HepG2 (cell line): Measurements from ENCODE around the gene WTAP. TPM values are rescaled to one million over a fixed set of nuclear protein-coding genes. Genes with fewer than 3 reads are reported as not detected.

Experiments
- ATAC-seq: fragments of 200-7000 bp; cut with Tn5 transposase; 3 replicates; pipeline ENCODE4 v1.9.1; 2020; ENCODE audit warnings: mild to moderate bottlenecking, moderate library complexity
- BruUV-seq: library from RNA; stranded (reverse); fragments of 400-500 nt; replicated peaks from 2 replicates; lab custom pipeline; 2021; lab: Mats Ljungman, UMichigan
- CTCF ChIA-PET: fragments of 300-600 bp; formaldehyde crosslinking; extraction: SDS; loops from one replicate; lab custom pipeline; 2021; ENCODE audit warnings: low total read pairs, inconsistent platforms, low intra/inter-chr PET ratio; lab: Yijun Ruan, JAX
- POLR2A ChIA-PET: fragments of 350-600 bp; sonication (Branson Sonifier 250); formaldehyde crosslinking; loops from one replicate; lab custom pipeline; 2020; ENCODE audit warnings: antibody characterized with exemption, inconsistent platforms; lab: Yijun Ruan, JAX
- DNase-seq: peaks from one replicate; pipeline ENCODE4 v3.0.0-alpha.2; 2015; ENCODE audit warnings: low spot score
- FAIRE-seq: peaks from 3 replicates; lab custom pipeline; 2011; peaks lifted over from hg19 to GRCh38; lab: Jason Lieb, UNC
- H2AFZ ChIP-seq: one replicate; pipeline ENCODE4 v1.6.1; 2011; ENCODE audit warnings: low read length, inconsistent platforms
- H3K27ac ChIP-seq: fragments of 300-600 bp; 3 replicates; pipeline ENCODE4 v1.8.0; 2011; ENCODE audit warnings: mixed run types, mild to moderate bottlenecking, mixed read lengths, low read length, inconsistent platforms; ENCODE audit not compliant: insufficient read depth; ENCODE audit errors: extremely low read length
- H3K27me3 ChIP-seq, 2 experiments: fragments of 200-600 bp in 1 of 2; 2 replicates in 1 of 2; 3 replicates in 1 of 2; pipeline versions ENCODE4 v1.6.0 to v1.8.0; 2011; ENCODE audit warnings: low read length in 2 of 2, mild to moderate bottlenecking in 2 of 2, moderate library complexity in 2 of 2, inconsistent platforms in 1 of 2; ENCODE audit not compliant: insufficient read depth in 2 of 2, control insufficient read depth in 1 of 2
- H3K36me3 ChIP-seq, 2 experiments: fragments of 200-600 bp in 1 of 2; replicated peaks in 1 of 2; 2 replicates in 1 of 2; 3 replicates in 1 of 2; pipeline versions ENCODE4 v1.5.1 to v1.8.0; 2011; ENCODE audit warnings: low read length in 2 of 2, inconsistent platforms in 1 of 2; ENCODE audit not compliant: insufficient read depth in 2 of 2, control insufficient read depth in 1 of 2
- H3K4me1 ChIP-seq: 2 replicates; pipeline ENCODE4 v1.5.1; 2012; ENCODE audit warnings: low read length, inconsistent platforms; ENCODE audit not compliant: insufficient read depth
- H3K4me2 ChIP-seq: 2 replicates; pipeline ENCODE4 v1.6.0; 2011; ENCODE audit warnings: low read depth, low read length, inconsistent platforms
- H3K4me3 ChIP-seq, 3 experiments: fragments of 200-600 bp in 1 of 3; sonication (generic), shearing (Covaris generic) in 1 of 3; replicated peaks in 1 of 3; 2 replicates each; pipeline ENCODE4 v1.5.1; 2011 to 2016; ENCODE audit warnings: low read length in 3 of 3, inconsistent platforms in 2 of 3, low read depth in 2 of 3, mild to moderate bottlenecking in 2 of 3, control low read depth in 1 of 3, mixed read lengths in 1 of 3; ENCODE audit not compliant: insufficient read depth in 1 of 3
- H3K79me2 ChIP-seq: one replicate; pipeline ENCODE4 v1.6.1; 2011; ENCODE audit warnings: low read length, inconsistent platforms; ENCODE audit not compliant: insufficient read depth
- H3K9ac ChIP-seq: 2 replicates; pipeline ENCODE4 v1.6.0; 2011; ENCODE audit warnings: mild to moderate bottlenecking, low read depth, low read length, inconsistent platforms; ENCODE audit not compliant: insufficient read depth
- H3K9me3 ChIP-seq: 2 replicates; pipeline ENCODE4 v1.5.1; 2012; ENCODE audit warnings: mild to moderate bottlenecking, low read length
- H4K20me1 ChIP-seq: 2 replicates; pipeline ENCODE4 v1.6.0; 2011; ENCODE audit warnings: inconsistent platforms, mild to moderate bottlenecking, low read length, moderate library complexity; ENCODE audit not compliant: insufficient read depth
- ARID4A ChIP-seq: sonication (generic); formaldehyde crosslinking; IDR thresholded peaks from 2 replicates; pipeline ENCODE4 v1.5.0; 2020; ENCODE audit warnings: mild to moderate bottlenecking, missing genetic modification reagents, borderline replicate concordance
- ARNT2 ChIP-seq: sonication (generic); formaldehyde crosslinking; IDR thresholded peaks from 2 replicates; pipeline ENCODE4 v1.8.0; 2022; ENCODE audit warnings: mild to moderate bottlenecking, low read depth, missing genetic modification reagents, moderate library complexity
- CTCF ChIP-seq: sonication (generic); formaldehyde crosslinking; IDR thresholded peaks from 2 replicates; pipeline ENCODE4 v1.5.0; 2020; ENCODE audit warnings: mild to moderate bottlenecking, missing genetic modification reagents, moderate library complexity
- HMG20A ChIP-seq: IDR thresholded peaks from 2 replicates; pipeline ENCODE4 v1.6.1; 2016; ENCODE audit warnings: borderline replicate concordance
- IRF9 ChIP-seq: sonication (generic); formaldehyde crosslinking; IDR thresholded peaks from 2 replicates; pipeline ENCODE4 v1.8.0; 2022; ENCODE audit warnings: missing genetic modification reagents, mild to moderate bottlenecking, borderline replicate concordance
- SMYD3 ChIP-seq: sonication (generic); formaldehyde crosslinking; IDR thresholded peaks from 2 replicates; pipeline ENCODE4 v1.8.1; 2023; ENCODE audit warnings: mild to moderate bottlenecking, missing genetic modification reagents
- TSC22D2 ChIP-seq: sonication (generic); formaldehyde crosslinking; IDR thresholded peaks from 2 replicates; pipeline ENCODE4 v1.5.1; 2020; ENCODE audit warnings: missing genetic modification reagents, mild to moderate bottlenecking, borderline replicate concordance
- ZBTB44 ChIP-seq: sonication (generic); formaldehyde crosslinking; IDR thresholded peaks from 2 replicates; pipeline ENCODE4 v1.4.0; 2020; ENCODE audit warnings: missing genetic modification reagents
- ZFP41 ChIP-seq: sonication (generic); formaldehyde crosslinking; IDR thresholded peaks from 2 replicates; pipeline ENCODE4 v1.4.0; 2020; ENCODE audit warnings: mild to moderate bottlenecking, missing genetic modification reagents, borderline replicate concordance
- ZNF234 ChIP-seq: sonication (generic); formaldehyde crosslinking; conservative IDR thresholded peaks from 2 replicates; pipeline ENCODE4 v1.5.1; 2020; ENCODE audit warnings: mild to moderate bottlenecking, missing genetic modification reagents
- ZNF670 ChIP-seq: sonication (generic); formaldehyde crosslinking; IDR thresholded peaks from 2 replicates; pipeline ENCODE4 v1.8.0; 2022; ENCODE audit warnings: mild to moderate bottlenecking, missing genetic modification reagents, borderline replicate concordance
- ZNF768 ChIP-seq: sonication (generic); formaldehyde crosslinking; IDR thresholded peaks from 2 replicates; pipeline ENCODE4 v1.4.0; 2020; ENCODE audit warnings: missing genetic modification reagents
- ZSCAN20 ChIP-seq: sonication (generic); formaldehyde crosslinking; IDR thresholded peaks from 2 replicates; pipeline ENCODE4 v1.4.0; 2020; ENCODE audit warnings: missing genetic modification reagents, mild to moderate bottlenecking, borderline replicate concordance
- WGBS: methylation state at CpG from one replicate; pipeline ENCODE4 v1.1.6; 2017; ENCODE audit warnings: low lambda C conversion rate; 5-methylcytosine and 5-hydroxymethylcytosine counted together
- in situ Hi-C: cut with HindIII; loops from 2 replicates; pipeline ENCODE4 v1.10.0; 2017; ENCODE audit warnings: low pct_unique_long_range_greater_than_20kb; ENCODE audit not compliant: extremely low pct_ligation_motif_present
- intact Hi-C: fragments of 100-400 bp; cut with micrococcal nuclease; formaldehyde crosslinking; loops from one replicate; pipeline ENCODE4 v1.10.0; 2022; ENCODE audit not compliant: unreplicated experiment
- polyA plus RNA-seq, 8 experiments: library from polyadenylated mRNA; depleted of rRNA in 3 of 8; stranded (reverse) in 7 of 8; unstranded in 1 of 8; fragments of >200 nt; fragmentation: Illumina TruSeq in 4 of 8; extraction: Trizol in 4 of 8; gene quantifications; 2 replicates each; pipeline versions ENCODE4 v1.2.1 to v1.2.3, GENCODE V29; 2011 to 2016; ENCODE audit warnings: low read depth in 4 of 8, missing spikeins in 1 of 8, mixed read lengths in 1 of 8; ENCODE audit not compliant: insufficient read depth in 1 of 8
- total RNA-seq, 5 experiments: library from RNA; depleted of rRNA; stranded (reverse); fragments of >200 nt; fragmentation: Illumina TruSeq; extraction: Trizol; gene quantifications; 2 replicates each; pipeline ENCODE4 v1.2.3, GENCODE V29; 2016; ENCODE audit warnings: low read depth in 1 of 5

The WTAP gene
- total and polyA plus RNA-seq, 2 of the 13 experiments (the other 11 are each of a cell fraction or from before 2014, with no cell fraction given), result 31.6 to 167 TPM

- peaks cover 0 to 4% of the 10 kb centered on the region in 2 experiments; a peak in 3 of 5 replicates for H3K36me3 ChIP-seq
- peak overlapping the region; percentile 99 for H3K9ac ChIP-seq
- peak overlapping the region; percentile 96 for H3K4me2 ChIP-seq
- BruUV-seq, result no TSS peak
- peaks cover 64% of the 10 kb centered on the region for H3K4me1 ChIP-seq
- FAIRE-seq (no peak), DNase-seq (peak; percentile 29), ATAC-seq (peak; percentile 65)
- ChIA-PET CTCF (no interaction called here), POLR2A (interaction anchor here (0.8 to 13.1 kb wide), 11 partner anchors 10 to 63 kb away, joined by 3 to 175 read pairs (median 6); partner anchors contain the start of genes ACAT2, MRPL18, SOD2 and TCP1)
- H3K79me2 ChIP-seq, result peaks cover 93% of the 10 kb centered on the region
- no peaks in the 10 kb centered on the region; a peak in 1 of 5 replicates for H3K27me3 ChIP-seq
- H2AFZ ChIP-seq, result no peak overlapping the region
- peak overlapping the region; percentile 99 for H3K27ac ChIP-seq
- intact Hi-C loops (loop anchor here (1.0 to 2.0 kb wide), 3 partner anchors 34 to 61 kb away; partner anchors contain the start of genes ACAT2, SOD2 and TCP1), in situ Hi-C loops (loop anchor here (5.0 kb wide), 3 partner anchors 34 to 59 kb away; partner anchors contain the start of genes ACAT2, SOD2 and TCP1)
- peaks cover 51% of the 10 kb centered on the region for H4K20me1 ChIP-seq
- WGBS, result under 1% methylated on average over 25 of the region's 44 CpGs
- no peaks in the 10 kb centered on the region for H3K9me3 ChIP-seq
- peak overlapping the region; percentile 88 to 99 (median 97) for H3K4me3 ChIP-seq
- TF ChIP-seq CTCF (CRISPR knock-in tag) (0 out of 2 replicates have a peak, but pooled peaks have one; percentile 5), TSC22D2 (CRISPR knock-in tag) (peak; percentile 73; the same call in 1 of the 2 replicates), SMYD3 (CRISPR knock-in tag) (no peak), ZNF768 (CRISPR knock-in tag) (peak; percentile 54; the same call in 1 of the 2 replicates), ZNF234 (CRISPR knock-in tag) (no peak), ZBTB44 (0 out of 2 replicates have a peak, but pooled peaks have one; percentile 23), ZFP41 (CRISPR knock-in tag) (peak; percentile 33; the same call in 1 of the 2 replicates), HMG20A (CRISPR knock-in tag) (no peak), ARNT2 (CRISPR knock-in tag) (0 out of 2 replicates have a peak, but pooled peaks have one; percentile 11), ZSCAN20 (CRISPR knock-in tag) (peak; percentile 13; the same call in 1 of the 2 replicates), ARID4A (CRISPR knock-in tag) (peak; percentile 16; the same call in 1 of the 2 replicates), IRF9 (0 out of 2 replicates have a peak, but pooled peaks have one; percentile 9), ZNF670 (CRISPR knock-in tag) (no peak)
Measured at GRCh38 chr6:159727717-159728445, 575 bp downstream of the WTAP start.
